HEK293T (cell line): Measurements from ENCODE around the gene TBCE.
A peak's percentile ranks its signal among the peaks of the same experiment; 100 is the strongest.

Source experiments
- CTCF ChIA-PET: fragments of 350-600 bp; formaldehyde crosslinking; extraction: SDS; loops from one replicate; lab custom pipeline; 2021; ENCODE audit warnings: antibody characterized with exemption, inconsistent platforms; lab: Yijun Ruan, JAX
- POLR2A ChIA-PET: fragments of 350-600 bp; formaldehyde crosslinking; extraction: SDS; loops from one replicate; lab custom pipeline; 2020; ENCODE audit warnings: antibody characterized with exemption, inconsistent platforms; lab: Yijun Ruan, JAX
- DNase-seq: peaks from one replicate; pipeline ENCODE4 v3.0.0; 2012; ENCODE audit warnings: mixed read lengths; ENCODE audit errors: extremely low spot score
- ARNT ChIP-seq: fragments of 450-650 bp; IDR thresholded peaks from 2 replicates; pipeline ENCODE4 v1.6.1; 2017; ENCODE audit warnings: mild to moderate bottlenecking
- BHLHE40 ChIP-seq: fragments of 450-650 bp; IDR thresholded peaks from 2 replicates; pipeline ENCODE4 v1.6.1; 2016; ENCODE audit warnings: mild to moderate bottlenecking, moderate library complexity, borderline replicate concordance
- CTBP1 ChIP-seq: fragments of 450-650 bp; IDR thresholded peaks from 2 replicates; pipeline ENCODE4 v1.6.1; 2016; ENCODE audit warnings: borderline replicate concordance
- ELF4 ChIP-seq: fragments of 450-650 bp; IDR thresholded peaks from 2 replicates; pipeline ENCODE4 v1.6.1; 2017; ENCODE audit warnings: antibody characterized with exemption
- FOXA1 ChIP-seq: fragments of 450-650 bp; IDR thresholded peaks from 2 replicates; pipeline ENCODE4 v1.6.1; 2016; ENCODE audit warnings: mild to moderate bottlenecking
- FOXK2 ChIP-seq: fragments of 450-650 bp; IDR thresholded peaks from 2 replicates; pipeline ENCODE4 v1.6.1; 2016; ENCODE audit warnings: mild to moderate bottlenecking
- FOXM1 ChIP-seq: fragments of 450-650 bp; IDR thresholded peaks from 2 replicates; pipeline ENCODE4 v1.6.1; 2017; ENCODE audit warnings: mild to moderate bottlenecking, borderline replicate concordance
- HDGF ChIP-seq: fragments of 450-650 bp; IDR thresholded peaks from 2 replicates; pipeline ENCODE4 v1.6.1; 2017; ENCODE audit warnings: antibody characterized with exemption, borderline replicate concordance
- L3MBTL2 ChIP-seq: fragments of 450-650 bp; conservative IDR thresholded peaks from 2 replicates; pipeline ENCODE4 v1.6.1; 2016; ENCODE audit warnings: mild to moderate bottlenecking
- LEF1 ChIP-seq: fragments of 450-650 bp; IDR thresholded peaks from 2 replicates; pipeline ENCODE4 v1.6.1; 2017; ENCODE audit warnings: mild to moderate bottlenecking, borderline replicate concordance
- NFRKB ChIP-seq: fragments of 450-650 bp; IDR thresholded peaks from 2 replicates; pipeline ENCODE4 v1.6.1; 2016; ENCODE audit warnings: mild to moderate bottlenecking, moderate library complexity
- SP1 ChIP-seq: fragments of 450-650 bp; IDR thresholded peaks from 2 replicates; pipeline ENCODE4 v1.6.1; 2017
- SUZ12 ChIP-seq: fragments of 450-650 bp; IDR thresholded peaks from 2 replicates; pipeline ENCODE4 v1.6.1; 2016; ENCODE audit warnings: mild to moderate bottlenecking
- TARDBP ChIP-seq: fragments of 450-650 bp; IDR thresholded peaks from 2 replicates; pipeline ENCODE4 v1.6.1; 2016
- ZNF384 ChIP-seq: fragments of 450-650 bp; IDR thresholded peaks from 2 replicates; pipeline ENCODE4 v1.6.1; 2016
- TF ChIP-seq, protein P1 (sequence below): fragments of 450-650 bp; IDR thresholded peaks from 2 replicates; pipeline ENCODE4 v1.6.1; 2016

TBCE gene

GRCh38 chr1:235485558-235485957 lies 118.3 kb downstream of the TBCE start:
- no peak for DNase-seq
- ChIA-PET CTCF (no interaction called here), POLR2A (interaction anchor here (1.2 kb wide), 2 partner anchors 19 to 21 kb away, joined by 3 read pairs; no protein-coding TSS in a partner anchor)
- TF ChIP-seq ELF4, result no peak
- TF ChIP-seq, protein P1, sequence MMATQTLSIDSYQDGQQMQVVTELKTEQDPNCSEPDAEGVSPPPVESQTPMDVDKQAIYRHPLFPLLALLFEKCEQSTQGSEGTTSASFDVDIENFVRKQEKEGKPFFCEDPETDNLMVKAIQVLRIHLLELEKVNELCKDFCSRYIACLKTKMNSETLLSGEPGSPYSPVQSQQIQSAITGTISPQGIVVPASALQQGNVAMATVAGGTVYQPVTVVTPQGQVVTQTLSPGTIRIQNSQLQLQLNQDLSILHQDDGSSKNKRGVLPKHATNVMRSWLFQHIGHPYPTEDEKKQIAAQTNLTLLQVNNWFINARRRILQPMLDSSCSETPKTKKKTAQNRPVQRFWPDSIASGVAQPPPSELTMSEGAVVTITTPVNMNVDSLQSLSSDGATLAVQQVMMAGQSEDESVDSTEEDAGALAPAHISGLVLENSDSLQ, result no peak
- no peak for TF ChIP-seq L3MBTL2
- TF ChIP-seq BHLHE40, result no peak

DNA sequence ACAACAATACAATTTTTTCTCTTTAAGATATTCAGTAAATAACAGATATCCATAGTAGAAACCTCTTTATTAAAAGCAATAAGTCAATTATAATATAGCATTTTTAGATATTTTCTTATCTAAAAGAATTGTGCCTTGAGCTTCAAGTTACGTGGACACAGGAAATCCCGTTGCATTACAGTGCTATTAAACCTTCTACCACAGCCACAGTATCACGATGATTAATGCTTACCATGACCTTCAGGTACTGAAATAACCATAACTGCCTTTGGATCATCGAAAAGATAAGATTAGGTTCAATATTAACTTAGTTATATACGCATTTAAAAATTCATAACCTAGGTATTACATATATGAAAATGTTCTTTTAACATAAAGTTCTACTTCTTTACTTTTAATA lies 119.1 kb downstream of the TBCE start:
- TF ChIP-seq L3MBTL2 (no peak), CTBP1 (no peak), HDGF (no peak), ELF4 (no peak), ARNT (no peak), SUZ12 (no peak), FOXM1 (no peak), ZNF384 (no peak), FOXA1 (no peak), BHLHE40 (no peak), SP1 (no peak), TARDBP (no peak), LEF1 (no peak), NFRKB (no peak), FOXK2 (no peak)
- TF ChIP-seq, protein P1, result no peak
- ChIA-PET POLR2A (interaction anchor here (1.2 kb wide), 1 partner anchor 20 kb away, joined by 3 read pairs; no protein-coding TSS in a partner anchor), CTCF (no interaction called here)
- DNase-seq, result peak; percentile 17

- TF ChIP-seq ARNT, result no peak
- no peak for TF ChIP-seq SP1
- TF ChIP-seq SUZ12, result no peak
- TF ChIP-seq FOXM1, result no peak
- CTCF ChIA-PET, result no interaction called here
- POLR2A ChIA-PET, result no interaction called here
- no peak for DNase-seq
Measured at GRCh38 chr1:235491644-235492043, 124.4 kb downstream of the TBCE start.

GRCh38 chr1:235494531-235494930 lies 127.3 kb downstream of the TBCE start:
- DNase-seq, result no peak
- TF ChIP-seq, protein P1, result no peak
- TF ChIP-seq SP1 (no peak), ZNF384 (no peak), FOXA1 (no peak), TARDBP (no peak), L3MBTL2 (no peak), SUZ12 (no peak), CTBP1 (no peak), LEF1 (no peak), NFRKB (no peak), FOXK2 (no peak), HDGF (no peak), FOXM1 (no peak), BHLHE40 (no peak), ARNT (no peak)
- ChIA-PET POLR2A (interaction anchor here (2.1 kb wide), 1 partner anchor 10 kb away, joined by 14 read pairs; the partner anchor contains the start of gene B3GALNT2), CTCF (no interaction called here)

DNA sequence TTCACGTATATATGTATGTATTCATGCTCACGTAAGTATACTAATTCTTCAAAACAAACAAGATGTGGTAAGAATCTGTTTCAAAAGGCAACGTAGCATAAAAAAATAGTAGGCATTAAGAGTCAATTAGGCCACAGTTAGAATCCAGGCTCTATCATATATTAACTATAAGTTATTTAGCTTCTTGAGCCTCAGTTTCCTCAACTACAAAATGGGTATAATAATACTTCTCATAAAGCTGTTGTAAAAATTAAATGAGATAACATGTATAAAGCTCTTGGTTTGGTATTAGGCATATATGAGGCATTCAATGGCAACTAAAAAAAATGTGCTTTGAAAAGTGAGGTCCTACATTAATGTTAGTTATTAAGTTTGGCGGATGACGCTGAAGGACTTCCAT lies 127.8 kb downstream of the TBCE start:
- POLR2A ChIA-PET, result interaction anchor here (2.1 kb wide), 1 partner anchor 10 kb away, joined by 14 read pairs; the partner anchor contains the start of gene B3GALNT2
- CTCF ChIA-PET, result no interaction called here
- TF ChIP-seq ARNT (no peak), L3MBTL2 (no peak), ZNF384 (no peak), LEF1 (no peak), SUZ12 (no peak), BHLHE40 (no peak)
- TF ChIP-seq, protein P1, result no peak

DNA sequence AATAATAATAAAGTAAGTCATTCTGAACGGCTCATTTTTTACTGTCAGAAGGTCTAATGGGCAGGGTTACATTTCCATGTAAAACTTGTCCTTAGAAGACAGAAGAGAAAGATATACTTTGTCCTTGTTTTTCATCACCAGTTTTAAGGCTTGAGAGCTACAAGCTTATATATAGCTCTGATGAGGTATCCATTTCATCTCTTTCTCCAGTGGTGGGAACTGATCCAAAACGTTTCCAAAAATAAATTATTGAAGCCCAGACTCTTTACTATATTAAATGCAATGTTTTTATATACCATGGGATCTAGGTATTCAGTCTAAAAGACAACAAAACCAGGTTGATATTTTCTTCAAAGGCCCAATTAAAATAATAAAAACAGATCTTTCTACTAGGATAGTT lies 128.3 kb downstream of the TBCE start:
- TF ChIP-seq, protein P1, result no peak
- TF ChIP-seq NFRKB, result no peak
- TF ChIP-seq ZNF384, result no peak
- no peak for TF ChIP-seq SUZ12
- no peak for TF ChIP-seq L3MBTL2
- TF ChIP-seq CTBP1, result no peak
- no peak for TF ChIP-seq LEF1
- TF ChIP-seq HDGF, result no peak
- TF ChIP-seq SP1, result no peak
- TF ChIP-seq FOXA1, result no peak
- no peak for TF ChIP-seq FOXK2
- no peak for TF ChIP-seq ELF4
- no peak for TF ChIP-seq TARDBP
- TF ChIP-seq BHLHE40, result no peak
- TF ChIP-seq FOXM1, result no peak
- no peak for TF ChIP-seq ARNT
- ChIA-PET CTCF (interaction anchor here (1.2 kb wide), 1 partner anchor 19 kb away, joined by 3 read pairs; no protein-coding TSS in a partner anchor), POLR2A (no interaction called here)
- no peak for DNase-seq

More for the DNA sequence above, 127.8 kb downstream of the TBCE start:
- DNase-seq, result no peak
